ENCODE measurements around the gene PITPNB. TPM values are rescaled to one million over a fixed set of nuclear protein-coding genes. Genes with fewer than 3 reads are reported as not detected.

The PITPNB gene
- total RNA-seq, result 10 to 100 TPM; 51.1 to 59.0 TPM
- polyA plus RNA-seq (ENCODE audit: insufficient read length in 6 of 6), result 10 to 100 TPM; 67.0 to 79.3 (median 73.3) TPM
- long read RNA-seq, donor 1, partial matches to known transcripts, result 10 of 25 reads
- long read RNA-seq, donor 1, other reads (novel, unspliced or antisense), result 13 of 25 reads
- long read RNA-seq, donor 2, transcript PITPNB-208 (3 exons, 766 nt), result major isoform, 5 of 23 reads
- long read RNA-seq, donor 2, partial matches to known transcripts, result 6 of 23 reads
- long read RNA-seq, donor 2, other reads (novel, unspliced or antisense), result 12 of 23 reads
- long read RNA-seq, donor 3, partial matches to known transcripts, result 0 of 17 reads
- long read RNA-seq, donor 3, other reads (novel, unspliced or antisense), result 17 of 17 reads
- long read RNA-seq, donor 4, partial matches to known transcripts, result 3 of 10 reads
- long read RNA-seq, donor 4, other reads (novel, unspliced or antisense), result 7 of 10 reads
- long read RNA-seq, donor 5, transcript PITPNB-208 (3 exons, 766 nt), result major isoform, 6 of 36 reads
- long read RNA-seq, donor 5, partial matches to known transcripts, result 7 of 36 reads
- long read RNA-seq, donor 5, other reads (novel, unspliced or antisense), result 20 of 36 reads
- long read RNA-seq, donor 6, partial matches to known transcripts, result 0 of 13 reads
- long read RNA-seq, donor 6, other reads (novel, unspliced or antisense), result 12 of 13 reads
- long read RNA-seq, donor 7, partial matches to known transcripts, result 0 of 6 reads
- long read RNA-seq, donor 7, other reads (novel, unspliced or antisense), result 6 of 6 reads
- long read RNA-seq, donor 8, partial matches to known transcripts, result 10 of 43 reads
- long read RNA-seq, donor 8, other reads (novel, unspliced or antisense), result 30 of 43 reads
- long read RNA-seq, donor 9, result 0 reads
- long read RNA-seq, donor 10, partial matches to known transcripts, result 0 of 1 reads
- long read RNA-seq, donor 10, other reads (novel, unspliced or antisense), result 0 of 1 reads
- long read RNA-seq, donor 11, partial matches to known transcripts, result 0 of 23 reads
- long read RNA-seq, donor 11, other reads (novel, unspliced or antisense), result 17 of 23 reads
- long read RNA-seq, donor 12, partial matches to known transcripts, result 24 of 40 reads
- long read RNA-seq, donor 12, other reads (novel, unspliced or antisense), result 14 of 40 reads

DNA sequence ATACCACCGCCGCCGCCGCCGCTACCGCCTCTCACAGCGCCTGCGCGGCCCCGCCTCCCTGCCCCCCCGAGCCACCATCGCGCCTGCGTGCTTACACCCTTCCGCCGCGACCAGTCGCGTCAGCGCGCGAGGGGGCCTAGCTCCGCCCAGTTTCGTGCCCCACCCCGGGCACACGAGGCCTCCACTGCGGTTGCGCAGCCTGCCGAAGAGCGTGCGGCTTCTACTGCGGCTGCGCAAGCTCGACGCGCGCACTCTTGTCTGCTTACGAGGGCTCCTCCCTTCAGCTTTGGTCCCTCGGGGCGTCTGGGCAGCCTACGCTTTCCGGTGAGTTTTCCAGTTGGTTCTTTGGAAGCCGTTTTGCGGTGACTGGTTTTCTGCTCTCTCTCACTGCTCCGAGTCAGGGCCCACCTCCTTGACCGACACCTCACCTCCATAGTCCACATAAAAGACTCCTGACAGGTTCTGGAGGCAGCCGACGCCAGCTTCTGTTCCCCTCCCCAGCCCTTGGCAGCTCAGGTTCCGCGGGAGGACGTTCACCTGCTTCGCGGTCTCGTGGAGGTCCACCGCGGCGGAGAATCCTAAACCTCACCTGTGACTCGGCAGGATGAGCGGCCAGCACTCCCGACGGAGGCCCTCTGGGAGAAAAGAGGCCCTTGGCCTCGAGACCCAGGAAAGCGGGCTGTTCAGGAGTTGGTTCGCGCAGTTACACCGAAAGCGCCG, at the start of gene PITPNB:
Gene PITPNB, minus strand, starts transcription at position 35 of the 720 bp plus-strand sequence. CDS start 65 bp downstream, outside the sequence.
- Histone ChIP-seq H3K36me3 (peaks cover 0 to 6% of the 10 kb centered on the region in 2 donors), H3K4me1 (peaks cover 20 to 62% of the 10 kb centered on the region in 2 donors), H3K9me3 (no peaks in the 10 kb centered on the region), H3K4me3 (peak within 1 kb of the TSS; percentile 91 to 93), H3K27me3 (no peaks in the 10 kb centered on the region), H3K27ac (peak within 1 kb of the TSS; percentile 94 to 95)
- intact Hi-C loops (cut with DNase I), result no loop called here
- TF ChIP-seq, protein P1, sequence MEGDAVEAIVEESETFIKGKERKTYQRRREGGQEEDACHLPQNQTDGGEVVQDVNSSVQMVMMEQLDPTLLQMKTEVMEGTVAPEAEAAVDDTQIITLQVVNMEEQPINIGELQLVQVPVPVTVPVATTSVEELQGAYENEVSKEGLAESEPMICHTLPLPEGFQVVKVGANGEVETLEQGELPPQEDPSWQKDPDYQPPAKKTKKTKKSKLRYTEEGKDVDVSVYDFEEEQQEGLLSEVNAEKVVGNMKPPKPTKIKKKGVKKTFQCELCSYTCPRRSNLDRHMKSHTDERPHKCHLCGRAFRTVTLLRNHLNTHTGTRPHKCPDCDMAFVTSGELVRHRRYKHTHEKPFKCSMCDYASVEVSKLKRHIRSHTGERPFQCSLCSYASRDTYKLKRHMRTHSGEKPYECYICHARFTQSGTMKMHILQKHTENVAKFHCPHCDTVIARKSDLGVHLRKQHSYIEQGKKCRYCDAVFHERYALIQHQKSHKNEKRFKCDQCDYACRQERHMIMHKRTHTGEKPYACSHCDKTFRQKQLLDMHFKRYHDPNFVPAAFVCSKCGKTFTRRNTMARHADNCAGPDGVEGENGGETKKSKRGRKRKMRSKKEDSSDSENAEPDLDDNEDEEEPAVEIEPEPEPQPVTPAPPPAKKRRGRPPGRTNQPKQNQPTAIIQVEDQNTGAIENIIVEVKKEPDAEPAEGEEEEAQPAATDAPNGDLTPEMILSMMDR (IDR thresholded peaks at IDR 0.05), result no peak
- ATAC-seq (peak; percentile 97), DNase-seq (peak; percentile 98 to 100 (median 99))

DNA sequence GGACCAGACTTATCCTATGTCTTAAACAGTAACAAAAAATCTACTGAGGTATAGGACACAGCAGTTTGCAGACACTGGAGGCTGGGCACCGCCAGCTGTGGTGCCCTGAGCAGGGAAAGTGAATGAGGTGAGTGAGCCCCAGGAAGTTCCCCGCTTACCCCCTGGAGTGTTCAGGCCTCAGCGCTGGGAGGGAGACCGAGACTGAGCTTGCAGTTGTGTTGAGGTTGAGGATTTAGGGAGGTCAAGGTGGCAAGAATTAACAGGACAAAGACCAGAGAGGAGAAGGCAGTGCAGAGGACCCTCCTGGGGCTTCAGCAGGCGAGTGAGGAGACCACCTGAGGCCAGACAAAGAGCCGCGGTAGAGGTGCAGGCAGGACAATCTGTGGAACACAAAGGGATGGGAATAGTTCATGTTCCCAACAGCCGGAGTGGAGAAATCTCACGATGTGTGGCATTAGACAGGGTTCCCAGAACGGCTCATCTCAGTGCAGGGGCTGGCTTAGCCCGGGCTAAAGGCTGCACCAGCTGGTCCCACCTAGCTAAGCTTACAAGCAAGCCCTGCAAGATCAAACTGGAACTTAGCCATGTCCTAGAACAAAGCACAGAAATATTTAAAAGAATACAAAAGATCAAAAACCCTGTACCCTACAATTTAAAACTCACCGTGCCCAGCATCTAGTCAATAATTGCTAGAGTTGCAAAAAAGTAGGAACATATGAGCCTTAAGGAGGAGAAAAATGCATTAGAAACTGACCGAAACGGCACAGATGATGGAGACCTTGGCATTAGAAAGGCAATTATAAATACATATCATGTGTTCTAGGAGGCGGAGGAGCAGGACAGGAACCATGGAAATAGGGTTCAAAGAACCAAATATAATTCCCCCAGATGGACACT, 47.4 kb upstream of the PITPNB start:
- intact Hi-C loops (cut with DNase I), result no loop called here
- no peak overlapping the region for H3K4me3 ChIP-seq
- H3K27ac ChIP-seq, result no peak overlapping the region
- H3K9me3 ChIP-seq, result peaks cover 0 to 12% of the 10 kb centered on the region in 2 donors
- DNase-seq, result no peak
- no peaks in the 10 kb centered on the region for H3K27me3 ChIP-seq
- H3K4me1 ChIP-seq, result peaks cover 0 to 10% of the 10 kb centered on the region in 2 donors
- H3K36me3 ChIP-seq, result no peaks in the 10 kb centered on the region
- ATAC-seq, result no peak
- TF ChIP-seq, protein P1 (IDR thresholded peaks at IDR 0.05), result no peak

DNA sequence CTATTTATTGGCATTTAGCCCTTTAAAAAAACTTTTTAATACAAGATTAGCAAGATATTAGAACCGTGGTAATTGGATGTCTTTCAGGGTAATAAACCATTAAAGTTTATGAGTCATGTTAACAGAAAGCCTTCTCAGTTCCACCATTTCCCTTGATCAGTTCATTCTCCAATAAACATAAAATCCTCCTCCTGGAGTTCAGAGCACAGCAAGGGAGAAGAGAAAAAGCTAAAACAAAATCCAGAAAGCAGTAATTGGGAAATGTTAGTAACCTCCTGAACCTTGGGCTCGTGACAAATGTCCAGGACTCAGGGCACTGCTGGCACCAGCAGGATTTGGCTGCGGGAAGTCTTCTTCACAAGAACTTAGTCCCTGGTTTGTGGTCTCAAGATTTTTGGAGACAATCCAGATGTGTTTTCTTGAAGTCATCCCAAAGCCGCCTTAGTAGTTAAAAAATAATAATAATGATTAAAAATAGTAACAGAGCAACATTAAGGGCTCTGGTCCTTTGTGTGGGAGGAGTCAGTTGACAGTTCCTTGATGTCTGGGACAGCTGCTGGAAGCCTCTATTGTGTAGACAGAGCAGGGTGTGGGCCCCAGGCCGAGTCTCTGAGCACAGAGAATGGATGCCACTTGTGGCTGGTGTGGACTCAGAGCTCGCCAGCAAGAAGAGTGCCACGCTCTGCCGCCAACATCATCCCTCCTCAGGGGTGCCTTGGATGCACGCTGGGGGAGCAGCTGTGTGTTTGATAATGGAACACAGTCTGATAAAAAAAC, 43.4 kb upstream of the PITPNB start:
- H3K36me3 ChIP-seq, result no peaks in the 10 kb centered on the region
- no peak overlapping the region for H3K4me3 ChIP-seq
- TF ChIP-seq, protein P1 (IDR thresholded peaks at IDR 0.05), result no peak
- H3K27me3 ChIP-seq, result no peaks in the 10 kb centered on the region
- intact Hi-C loops (cut with DNase I), result no loop called here
- no peaks in the 10 kb centered on the region for H3K9me3 ChIP-seq
- peak in 2 of 4 donors; percentile 36 to 59 for DNase-seq
- peak overlapping the region in 1 of 2 donors; percentile 36 for H3K27ac ChIP-seq
- peak; percentile 33 for ATAC-seq
- peaks cover 0 to 10% of the 10 kb centered on the region in 2 donors for H3K4me1 ChIP-seq

DNA sequence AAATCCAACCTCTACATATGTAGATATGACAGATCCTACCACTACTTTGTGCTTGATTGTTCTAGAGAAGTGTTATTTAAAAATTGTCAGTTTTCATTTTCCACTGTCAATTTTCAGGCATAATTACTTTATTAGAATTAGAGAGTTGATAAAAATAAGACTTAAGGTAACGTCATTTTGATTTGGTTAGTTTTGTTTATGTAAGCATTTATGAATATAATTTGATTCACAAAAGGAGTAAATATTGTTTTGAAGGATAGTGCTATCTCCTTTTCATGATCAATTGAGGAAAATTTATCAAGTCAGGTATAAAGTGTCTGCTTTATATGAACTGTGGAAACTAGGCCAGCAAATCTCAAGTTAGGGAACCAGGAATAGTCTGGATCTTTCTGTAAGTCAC, 42.6 kb upstream of the PITPNB start:
- no peaks in the 10 kb centered on the region for H3K27me3 ChIP-seq
- intact Hi-C loops (cut with DNase I), result no loop called here
- no peak overlapping the region for H3K27ac ChIP-seq
- DNase-seq (no peak), ATAC-seq (no peak)
- no peaks in the 10 kb centered on the region for H3K9me3 ChIP-seq
- no peak overlapping the region for H3K4me3 ChIP-seq
- no peaks in the 10 kb centered on the region for H3K36me3 ChIP-seq
- TF ChIP-seq, protein P1 (IDR thresholded peaks at IDR 0.05), result no peak
- H3K4me1 ChIP-seq, result peaks cover 0 to 10% of the 10 kb centered on the region in 2 donors

Measured in left lung (tissue), 14 donors.